GM13976 (cell line): Measurements from ENCODE around the gene GPC4.
"Not testable (repeated sequence)": the region's sequence is repeated elsewhere in the genome, so short reads cannot be mapped to it uniquely, and the experiment has no call there.

ENCODE experiments used
- DNase-seq: peaks from one replicate; pipeline ENCODE4 v3.0.0; 2012; ENCODE audit warnings: low spot score
- CTCF ChIP-seq: IDR thresholded peaks from 2 replicates; pipeline ENCODE4 v1.5.1; 2012; ENCODE audit warnings: borderline replicate concordance, mild to moderate bottlenecking; ENCODE audit not compliant: insufficient read depth; ENCODE audit errors: extremely low read depth, missing control alignments, control extremely low read depth
- in situ Hi-C: fragments of 300-500 bp; cut with MboI; formaldehyde crosslinking; loops from one replicate; pipeline ENCODE4 v1.12.0; 2022; ENCODE audit warnings: low sequenced_read_pairs, mixed read lengths, inconsistent platforms; ENCODE audit not compliant: unreplicated experiment

The GPC4 gene

GRCh38 chrX:133333154-133333750 is 82.0 kb downstream of the GPC4 start:
- in situ Hi-C loops = no loop called here
- DNase-seq = no peak
- TF ChIP-seq CTCF = no peak

DNA sequence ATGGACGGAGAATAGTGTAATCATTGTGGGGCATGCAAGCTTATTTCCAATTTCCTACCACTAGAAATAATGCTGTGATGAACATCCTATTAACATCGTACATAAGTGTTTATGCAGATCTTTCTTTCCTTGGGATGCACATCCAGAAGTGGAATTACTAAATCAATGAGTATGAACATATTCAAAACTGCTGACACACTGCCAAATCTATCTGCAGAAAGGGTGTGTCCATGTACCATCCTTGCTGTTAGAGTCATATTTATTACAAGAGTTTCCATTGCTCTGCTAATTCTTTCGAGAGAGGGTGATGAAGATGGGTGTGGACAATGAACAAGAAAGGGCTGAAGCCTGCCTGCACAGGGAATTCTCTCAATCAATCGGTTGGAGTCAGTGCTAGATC is 82.6 kb downstream of the GPC4 start:
- TF ChIP-seq CTCF = no peak
- no peak for DNase-seq
- in situ Hi-C loops = no loop called here

DNA sequence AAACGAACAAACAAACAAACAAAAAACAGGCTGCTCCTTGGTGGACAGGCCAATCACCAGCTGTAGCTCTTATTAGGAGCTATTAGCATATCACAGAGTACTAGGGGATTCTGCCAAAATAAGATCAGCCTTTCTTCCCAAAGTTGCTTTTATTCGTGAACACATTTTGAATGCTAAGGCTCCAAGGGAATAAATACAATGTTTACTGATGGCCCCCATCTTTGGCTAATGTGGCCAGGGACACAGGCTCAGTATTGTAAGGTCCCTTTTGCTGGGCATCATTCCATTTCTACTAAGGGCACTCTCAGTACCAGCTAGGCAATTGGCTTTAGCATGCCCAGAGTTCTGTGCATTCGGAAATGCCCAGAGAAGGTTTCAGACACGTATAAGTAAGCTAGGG is 84.3 kb downstream of the GPC4 start:
- DNase-seq = no peak
- TF ChIP-seq CTCF = no peak

GRCh38 chrX:133325422-133325821 is 89.9 kb downstream of the GPC4 start:
- TF ChIP-seq CTCF = no peak
- in situ Hi-C loops = no loop called here
- no peak for DNase-seq

More for the DNA sequence above, 84.3 kb downstream of the GPC4 start:
- in situ Hi-C loops = no loop called here

GRCh38 chrX:133323431-133323830 is 91.9 kb downstream of the GPC4 start:
- in situ Hi-C loops = no loop called here
- no peak for DNase-seq
- TF ChIP-seq CTCF = no peak

DNA sequence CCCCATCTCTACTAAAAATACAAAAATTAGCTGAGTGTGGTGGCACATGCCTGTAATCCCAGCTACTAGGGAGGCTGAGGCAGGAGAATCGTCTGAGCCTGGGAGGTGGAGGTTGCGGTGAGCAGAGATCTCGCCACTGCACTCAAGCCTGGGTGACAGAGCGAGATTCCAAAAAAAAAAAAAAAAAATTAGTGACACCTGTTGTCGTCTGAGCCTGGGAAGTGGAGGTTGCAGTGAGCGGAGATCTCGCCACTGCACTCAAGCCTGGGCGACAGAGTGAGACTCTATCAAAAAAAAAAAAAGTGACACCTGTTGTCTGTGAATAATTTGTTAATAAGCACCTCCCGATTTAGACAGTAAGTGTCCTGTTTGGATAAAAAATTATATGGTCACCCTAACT is 93.0 kb downstream of the GPC4 start:
- DNase-seq, in situ Hi-C loops: not testable (repeated sequence)

- in situ Hi-C loops = no loop called here
- no peak for DNase-seq
- no peak for TF ChIP-seq CTCF
Measured at GRCh38 chrX:133321451-133321850, 93.8 kb downstream of the GPC4 start.

GRCh38 chrX:133314281-133314680 is 101.0 kb downstream of the GPC4 start:
- DNase-seq = no peak

More at GRCh38 chrX:133314281-133314680, 101.0 kb downstream of the GPC4 start:
- in situ Hi-C loops = no loop called here
- TF ChIP-seq CTCF = no peak
